A549 (cell line): ENCODE results near the gene NBEAL1. TPM values are rescaled to one million over a fixed set of nuclear protein-coding genes. Genes with fewer than 3 reads are reported as not detected.

ENCODE experiments used
- ATAC-seq, 2 experiments: fragments of 200-7000 bp in 1 of 2; fragments of >200 bp in 1 of 2; cut with Nextera tagmentation in 1 of 2; cut with Tn5 transposase in 1 of 2; 3 replicates each; pipeline versions ENCODE4 v1.8.0 to v1.9.1; 2018 to 2020; ENCODE audit warnings: mild to moderate bottlenecking in 1 of 2, moderate library complexity in 1 of 2
- CTCF ChIA-PET: fragments of 300-600 bp; sonication (Branson Sonifier 250); formaldehyde crosslinking; extraction: SDS; loops from one replicate; lab custom pipeline; 2021; ENCODE audit warnings: antibody characterized with exemption, inconsistent platforms; lab: Yijun Ruan, JAX
- POLR2A ChIA-PET: fragments of 350-600 bp; formaldehyde crosslinking; extraction: SDS; loops from one replicate; lab custom pipeline; 2021; ENCODE audit warnings: antibody characterized with exemption, inconsistent platforms; lab: Yijun Ruan, JAX
- DNase-seq, 2 experiments: peaks; one replicate each; pipeline versions ENCODE4 v3.0.0 to v3.0.0-alpha.2; 2011 to 2016; ENCODE audit warnings: low read depth in 1 of 2, low spot score in 1 of 2
- FAIRE-seq: peaks from 2 replicates; lab custom pipeline; 2011; peaks lifted over from hg19 to GRCh38; lab: Jason Lieb, UNC
- H3K27ac ChIP-seq, 2 experiments: fragments of >200 bp; sonication (Bioruptor Twin); formaldehyde crosslinking; 3 replicates each; pipeline ENCODE4 v1.5.1; 2016 to 2017
- H3K4me1 ChIP-seq: fragments of >200 bp; sonication (Bioruptor Twin); formaldehyde crosslinking; 3 replicates; pipeline ENCODE4 v1.6.1; 2016
- H3K4me2 ChIP-seq: fragments of >200 bp; sonication (Bioruptor Twin); formaldehyde crosslinking; 3 replicates; pipeline ENCODE4 v1.6.1; 2016
- H3K4me3 ChIP-seq: fragments of >200 bp; sonication (Bioruptor Twin); formaldehyde crosslinking; 3 replicates; pipeline ENCODE4 v1.5.1; 2016
- H3K9me3 ChIP-seq: fragments of >200 bp; sonication (Bioruptor Twin); formaldehyde crosslinking; 3 replicates; pipeline ENCODE4 v1.6.1; 2016
- ATOH8 ChIP-seq: fragments of 250-450 bp; sonication (Bioruptor Pico); IDR thresholded peaks from 2 replicates; pipeline ENCODE4 v1.5.0; 2020; ENCODE audit warnings: low read depth, mild to moderate bottlenecking, moderate library complexity
- BCL3 ChIP-seq: fragments of >200 bp; sonication (Bioruptor Twin); formaldehyde crosslinking; IDR thresholded peaks from 3 replicates; pipeline ENCODE4 v1.6.1; 2016
- CBX2 ChIP-seq: fragments of 200-600 bp; sonication (generic); IDR thresholded peaks from 2 replicates; pipeline ENCODE4 v1.6.1; 2016; ENCODE audit warnings: low read depth, mild to moderate bottlenecking, borderline replicate concordance
- CBX8 ChIP-seq: fragments of 200-600 bp; sonication (generic); IDR thresholded peaks from 2 replicates; pipeline ENCODE4 v1.6.1; 2016
- CEBPB ChIP-seq, 2 experiments: fragments of >200 bp in 1 of 2; sonication (Bioruptor Twin) in 1 of 2; formaldehyde crosslinking in 1 of 2; IDR thresholded peaks; 2 replicates each; pipeline ENCODE4 v1.6.1; 2012 to 2016
- CHD2 ChIP-seq: fragments of 150-350 bp; IDR thresholded peaks from 2 replicates; pipeline ENCODE4 v1.6.1; 2014; ENCODE audit warnings: low read length; ENCODE audit not compliant: partially characterized antibody
- CTCF ChIP-seq: fragments of >200 bp; sonication (Bioruptor Twin); formaldehyde crosslinking; IDR thresholded peaks from 3 replicates; pipeline ENCODE4 v1.5.1; 2016
- E2F6 ChIP-seq: IDR thresholded peaks from 2 replicates; pipeline ENCODE4 v1.6.1; 2012; ENCODE audit warnings: low read depth, borderline replicate concordance
- EP300 ChIP-seq, 2 experiments: fragments of >200 bp; sonication (Bioruptor Twin); formaldehyde crosslinking; IDR thresholded peaks; 2 replicates in 1 of 2; 3 replicates in 1 of 2; pipeline ENCODE4 v1.6.1; 2016 to 2017
- ESRRA ChIP-seq: fragments of 150-350 bp; IDR thresholded peaks from 2 replicates; pipeline ENCODE4 v1.6.1; 2014; ENCODE audit warnings: mild to moderate bottlenecking, low read length, borderline replicate concordance
- GATA3 ChIP-seq: IDR thresholded peaks from 2 replicates; pipeline ENCODE4 v1.6.1; 2012; ENCODE audit warnings: borderline replicate concordance
- HOXA7 ChIP-seq: fragments of 250-450 bp; sonication (Bioruptor Pico); IDR thresholded peaks from 2 replicates; pipeline ENCODE4 v1.5.0; 2020; ENCODE audit warnings: mild to moderate bottlenecking, moderate library complexity
- HOXB5 ChIP-seq: fragments of 250-450 bp; sonication (Bioruptor Pico); IDR thresholded peaks from 2 replicates; pipeline ENCODE4 v1.5.0; 2020; ENCODE audit warnings: mild to moderate bottlenecking, moderate library complexity
- JUN ChIP-seq, 2 experiments: fragments of >200 bp; sonication (Bioruptor Twin); formaldehyde crosslinking; IDR thresholded peaks; 2 replicates in 1 of 2; 3 replicates in 1 of 2; pipeline ENCODE4 v1.6.1; 2016 to 2017
- KDM1A ChIP-seq: fragments of 200-600 bp; sonication (generic); IDR thresholded peaks from 2 replicates; pipeline ENCODE4 v1.6.1; 2016; ENCODE audit warnings: low read depth, mild to moderate bottlenecking
- KDM5A ChIP-seq: fragments of 200-600 bp; sonication (generic); IDR thresholded peaks from 2 replicates; pipeline ENCODE4 v1.6.1; 2016; ENCODE audit warnings: antibody characterized with exemption, mild to moderate bottlenecking
- NPAS2 ChIP-seq: fragments of 250-450 bp; sonication (Bioruptor Pico); IDR thresholded peaks from 2 replicates; pipeline ENCODE4 v1.8.0; 2022; ENCODE audit warnings: mild to moderate bottlenecking, moderate library complexity, borderline replicate concordance
- NR3C1 ChIP-seq: fragments of >200 bp; sonication (Bioruptor Twin); formaldehyde crosslinking; IDR thresholded peaks from 3 replicates; pipeline ENCODE4 v1.6.1; 2017
- PBX3 ChIP-seq: IDR thresholded peaks from 2 replicates; pipeline ENCODE4 v1.6.1; 2012
- PHF8 ChIP-seq: fragments of 200-600 bp; sonication (generic); IDR thresholded peaks from 2 replicates; pipeline ENCODE4 v1.6.1; 2016; ENCODE audit warnings: low read depth, mild to moderate bottlenecking, antibody characterized with exemption, moderate library complexity, borderline replicate concordance
- POLR2AphosphoS2 ChIP-seq: conservative IDR thresholded peaks from 2 replicates; pipeline ENCODE4 v1.6.1; 2012; ENCODE audit warnings: low read length, improper control_type of control experiment, inconsistent platforms
- RAD21 ChIP-seq, 2 experiments: fragments of >200 bp in 1 of 2; sonication (Bioruptor Twin) in 1 of 2; formaldehyde crosslinking in 1 of 2; IDR thresholded peaks in 1 of 2; conservative IDR thresholded peaks in 1 of 2; 2 replicates in 1 of 2; 3 replicates in 1 of 2; pipeline ENCODE4 v1.6.1; 2012 to 2018; ENCODE audit warnings: inconsistent platforms in 1 of 2
- RCOR1 ChIP-seq: fragments of 150-350 bp; IDR thresholded peaks from 2 replicates; pipeline ENCODE4 v1.6.1; 2014; ENCODE audit warnings: antibody characterized with exemption, low read length, low read depth
- RFX5 ChIP-seq: fragments of 450-650 bp; IDR thresholded peaks from 2 replicates; pipeline ENCODE4 v1.7.1; 2014; ENCODE audit warnings: antibody characterized with exemption, mild to moderate bottlenecking, moderate library complexity
- RNF2 ChIP-seq: fragments of 200-600 bp; sonication (generic); IDR thresholded peaks from 2 replicates; pipeline ENCODE4 v1.6.1; 2016; ENCODE audit warnings: low read depth, mild to moderate bottlenecking, antibody characterized with exemption, moderate library complexity, borderline replicate concordance
- TFCP2L1 ChIP-seq: fragments of 250-450 bp; sonication (Bioruptor Pico); IDR thresholded peaks from 2 replicates; pipeline ENCODE4 v1.5.0; 2021; ENCODE audit warnings: mild to moderate bottlenecking
- TP53 ChIP-seq: fragments of 250-450 bp; sonication (Bioruptor Pico); IDR thresholded peaks from 2 replicates; pipeline ENCODE4 v1.5.0; 2021; ENCODE audit warnings: mild to moderate bottlenecking, moderate library complexity
- ZFP36 ChIP-seq: fragments of 450-650 bp; IDR thresholded peaks from 2 replicates; pipeline ENCODE4 v1.6.1; 2014; ENCODE audit warnings: borderline replicate concordance; ENCODE audit not compliant: partially characterized antibody
- ZNF302 ChIP-seq: fragments of 250-450 bp; sonication (Bioruptor Pico); IDR thresholded peaks from 2 replicates; pipeline ENCODE4 v1.9.0; 2021; ENCODE audit warnings: inconsistent platforms, mild to moderate bottlenecking, moderate library complexity
- WGBS: methylation state at CpG from one replicate; pipeline ENCODE4 v1.1.6; 2017; ENCODE audit errors: missing lambda C conversion rate; 5-methylcytosine and 5-hydroxymethylcytosine counted together
- polyA plus RNA-seq, 4 experiments: library from polyadenylated mRNA; depleted of rRNA in 3 of 4; stranded (reverse); fragments of >200 nt; fragmentation: RNase III in 1 of 4; extraction: RNeasy Plus Mini Kit Qiagen cat#74134 plus additional on column Dnase treatment in 1 of 4; gene quantifications; 2 replicates in 3 of 4; 3 replicates in 1 of 4; pipeline ENCODE4 v1.2.3, GENCODE V29; 2011 to 2017

Gene NBEAL1
- polyA plus RNA-seq, 2 of the 4 experiments (the other 2 are of a cell fraction), result 3.8 to 11.9 TPM

GRCh38 chr2:203191961-203192360 lies 177.3 kb downstream of the NBEAL1 start (continued):
- no peak for TF ChIP-seq BCL3
- no peak for TF ChIP-seq CBX2
- TF ChIP-seq KDM1A, result no peak
- TF ChIP-seq CEBPB (IDR thresholded peaks at IDR 0.05), result no peak
- TF ChIP-seq TFCP2L1 (CRISPR knock-in tag), result no peak

GRCh38 chr2:203195331-203196036 lies 180.8 kb downstream of the NBEAL1 start:
- H3K4me1 ChIP-seq, result peaks cover under 1% of the 10 kb centered on the region
- ChIA-PET POLR2A (no interaction called here), CTCF (interaction anchor here (0.6 kb wide), 1 partner anchor 15 kb away, joined by 4 read pairs; no protein-coding TSS in a partner anchor)
- H3K27ac ChIP-seq, result no peak overlapping the region
- H3K4me2 ChIP-seq, result no peak overlapping the region
- FAIRE-seq, result no peak
- ATAC-seq, result no peak
- 84% methylated on average over 5 of the region's 5 CpGs for WGBS
- no peaks in the 10 kb centered on the region for H3K9me3 ChIP-seq
- no peak overlapping the region for H3K4me3 ChIP-seq
- no peak for TF ChIP-seq ESRRA
- no peak for TF ChIP-seq CBX2
- no peak for TF ChIP-seq RNF2
- TF ChIP-seq PBX3, result no peak
- TF ChIP-seq NPAS2 (CRISPR knock-in tag), result no peak
- no peak for TF ChIP-seq GATA3
- TF ChIP-seq ZNF302 (CRISPR knock-in tag), result no peak
- TF ChIP-seq CTCF, result no peak
- TF ChIP-seq ATOH8, result no peak
- no peak for TF ChIP-seq HOXA7 (CRISPR knock-in tag)
- TF ChIP-seq EP300 (IDR thresholded peaks at IDR 0.05), result no peak
- no peak for TF ChIP-seq E2F6
- no peak for DNase-seq

GRCh38 chr2:203200866-203201265 lies 186.2 kb downstream of the NBEAL1 start:
- no peaks in the 10 kb centered on the region for H3K9me3 ChIP-seq
- DNase-seq, result no peak
- CTCF ChIA-PET, result interaction anchor here (1.1 kb wide), 1 partner anchor 253 kb away, joined by 3 read pairs; no protein-coding TSS in a partner anchor
- H3K4me3 ChIP-seq, result no peak overlapping the region
- POLR2A ChIA-PET, result no interaction called here
- no peak overlapping the region for H3K27ac ChIP-seq
- FAIRE-seq, result no peak
- no peak overlapping the region for H3K4me2 ChIP-seq
- no peaks in the 10 kb centered on the region for H3K4me1 ChIP-seq
- no peak for ATAC-seq
- TF ChIP-seq TP53 (CRISPR knock-in tag) (no peak), KDM5A (no peak), PHF8 (no peak), RCOR1 (no peak), ATOH8 (no peak), HOXB5 (CRISPR knock-in tag) (no peak), JUN (IDR thresholded peaks at IDR 0.05) (no peak), CHD2 (no peak), RAD21 (conservative IDR thresholded peaks at IDR 0.05 in 1 of 2, IDR thresholded peaks at IDR 0.05 in 1 of 2) (no peak), RFX5 (no peak), CBX8 (no peak), POLR2AphosphoS2 (no peak), NR3C1 (no peak), EP300 (IDR thresholded peaks at IDR 0.05) (no peak), ZFP36 (no peak)
